Suppressor macrophage treated with lipopolysaccharide for 1 hour (primary cell): ENCODE results near the gene MRPL11.

Experiments used
- DNase-seq, 3 donors: peaks; one replicate each; pipeline ENCODE4 v3.0.0-alpha.2; 2020 to 2022

The MRPL11 gene

GRCh38 chr11:66386171-66387069 is 52.2 kb downstream of the MRPL11 start:
- DNase-seq, result peak; percentile 88 to 91 (median 91)
